ENCODE data around the gene TMEM236.

DNA sequence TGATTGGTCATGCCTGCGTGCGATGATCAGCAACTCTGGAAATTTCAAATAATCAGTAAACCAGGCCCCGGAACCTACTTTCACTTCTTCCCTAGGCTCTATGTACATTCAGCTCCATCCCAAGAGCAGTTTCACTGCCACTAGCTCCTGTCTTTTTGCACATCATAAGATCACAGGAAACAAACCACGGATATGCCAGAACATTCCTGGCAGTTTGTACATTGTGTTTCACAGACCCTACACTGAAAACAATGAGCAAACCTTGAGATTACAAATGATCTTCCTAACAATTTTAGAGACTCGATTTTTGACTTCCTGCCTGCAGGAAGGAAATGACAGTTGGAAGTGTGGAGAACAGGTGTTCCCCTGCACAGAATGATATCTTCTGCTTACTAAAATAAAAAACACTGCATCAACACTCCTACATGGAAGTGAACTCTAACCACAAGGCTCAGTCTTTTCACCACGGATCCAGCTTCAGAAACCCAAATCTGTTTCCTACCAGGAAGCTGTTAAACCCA lies 7.6 kb upstream of the TMEM236 start:
- TF ChIP-seq CTCF (IDR thresholded peaks at IDR 0.05) (no peak), POLR2AphosphoS5 (IDR thresholded peaks at IDR 0.05) (no peak)
